ENCODE data around the gene PID1.

DNA sequence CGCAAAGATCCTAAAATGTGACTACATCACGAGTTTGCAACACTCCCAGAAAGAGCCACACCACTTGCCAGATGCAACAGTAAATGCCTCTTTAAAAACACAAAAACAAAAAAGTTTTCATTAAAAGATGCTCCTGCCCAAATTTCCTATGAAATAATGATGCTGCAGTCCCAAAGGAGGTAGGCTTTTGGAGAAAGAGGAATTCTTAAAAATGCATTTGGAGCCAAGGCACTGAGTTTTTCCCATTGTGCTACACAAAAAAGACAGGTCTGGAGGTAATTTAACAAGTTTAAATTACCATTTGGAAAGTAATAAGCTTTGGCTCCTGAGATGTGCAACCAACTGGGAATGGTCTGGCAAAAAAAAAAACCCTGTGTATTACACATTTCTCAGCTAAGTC is 145.0 kb downstream of the PID1 start:
- TF ChIP-seq POLR2A (IDR thresholded peaks at IDR 0.05; ENCODE audit: extremely low read depth, insufficient read length) (no peak), MAX (IDR thresholded peaks at IDR 0.05; ENCODE audit: low read depth, low read length) (no peak)
- TF ChIP-seq, protein P1, sequence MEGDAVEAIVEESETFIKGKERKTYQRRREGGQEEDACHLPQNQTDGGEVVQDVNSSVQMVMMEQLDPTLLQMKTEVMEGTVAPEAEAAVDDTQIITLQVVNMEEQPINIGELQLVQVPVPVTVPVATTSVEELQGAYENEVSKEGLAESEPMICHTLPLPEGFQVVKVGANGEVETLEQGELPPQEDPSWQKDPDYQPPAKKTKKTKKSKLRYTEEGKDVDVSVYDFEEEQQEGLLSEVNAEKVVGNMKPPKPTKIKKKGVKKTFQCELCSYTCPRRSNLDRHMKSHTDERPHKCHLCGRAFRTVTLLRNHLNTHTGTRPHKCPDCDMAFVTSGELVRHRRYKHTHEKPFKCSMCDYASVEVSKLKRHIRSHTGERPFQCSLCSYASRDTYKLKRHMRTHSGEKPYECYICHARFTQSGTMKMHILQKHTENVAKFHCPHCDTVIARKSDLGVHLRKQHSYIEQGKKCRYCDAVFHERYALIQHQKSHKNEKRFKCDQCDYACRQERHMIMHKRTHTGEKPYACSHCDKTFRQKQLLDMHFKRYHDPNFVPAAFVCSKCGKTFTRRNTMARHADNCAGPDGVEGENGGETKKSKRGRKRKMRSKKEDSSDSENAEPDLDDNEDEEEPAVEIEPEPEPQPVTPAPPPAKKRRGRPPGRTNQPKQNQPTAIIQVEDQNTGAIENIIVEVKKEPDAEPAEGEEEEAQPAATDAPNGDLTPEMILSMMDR (IDR thresholded peaks at IDR 0.05; ENCODE audit: low read depth, low read length), result no peak

Measured in NB4 (cell line).